ENCODE results near the gene SPC25. TPM values are rescaled to one million over a fixed set of nuclear protein-coding genes. Genes with fewer than 3 reads are reported as not detected.

The SPC25 gene
- total RNA-seq, 1 experiment from 2014 or later: 31.5 TPM

DNA sequence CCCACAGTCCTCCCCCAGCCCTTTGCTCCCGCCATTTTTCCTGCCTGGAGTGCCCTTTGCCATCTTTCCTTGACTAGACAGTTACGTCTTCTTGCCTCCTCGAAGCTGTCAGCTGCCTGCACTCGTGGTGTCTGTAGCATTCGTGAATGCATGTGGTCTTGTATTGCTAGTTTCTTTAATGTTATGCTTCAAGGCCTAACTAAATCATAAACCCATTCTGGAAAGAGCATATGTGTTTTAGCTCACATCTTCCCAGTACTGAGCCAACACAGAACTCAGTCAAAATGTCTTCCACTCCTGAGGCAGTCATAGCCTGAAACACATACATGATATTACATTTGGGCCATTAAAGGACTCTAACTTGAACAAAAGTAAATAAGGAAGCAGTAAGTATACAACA, 35.6 kb downstream of the SPC25 start:
- Histone ChIP-seq H3K9me3 (ENCODE audit: control insufficient read depth, low read depth, low read length) (no peaks in the 10 kb centered on the region), H3K18ac (ENCODE audit: insufficient read length, low read depth, low read length) (no peak overlapping the region), H2AFZ (ENCODE audit: low read length) (no peak overlapping the region), H2BK12ac (ENCODE audit: insufficient read length, low read depth, low read length) (no peak overlapping the region), H3K56ac (ENCODE audit: insufficient read length, low read depth, low read length) (no peak overlapping the region), H4K5ac (ENCODE audit: insufficient read length, low read depth, low read length) (peak overlapping the region; percentile 83), H2AK5ac (ENCODE audit: insufficient read length, low read length) (no peak overlapping the region), H3K4me2 (ENCODE audit: insufficient read depth, insufficient read length, low read length) (no peak overlapping the region), H3K79me2 (ENCODE audit: insufficient read depth, low read length) (no peaks in the 10 kb centered on the region), H3K9ac (ENCODE audit: extremely low read depth, insufficient read length, low read length) (no peak overlapping the region), H3K14ac (ENCODE audit: insufficient read depth, low read length) (no peak overlapping the region), H3K27me3 (ENCODE audit: insufficient read depth, low read length) (no peaks in the 10 kb centered on the region), H4K91ac (ENCODE audit: insufficient read length, low read depth, low read length) (no peak overlapping the region), H4K20me1 (ENCODE audit: control insufficient read depth, insufficient read depth, insufficient read length) (no peaks in the 10 kb centered on the region), H2BK120ac (ENCODE audit: low read depth, low read length, poor library complexity, severe bottlenecking) (no peak overlapping the region), H3K4ac (ENCODE audit: low read depth, low read length) (no peak overlapping the region), H2BK5ac (ENCODE audit: insufficient read length, low read length) (no peak overlapping the region), H3K27ac (ENCODE audit: insufficient read length, low read depth, low read length) (no peak overlapping the region), H4K8ac (replicated peaks; ENCODE audit: insufficient read length, low read depth, low read length) (peak overlapping the region; percentile 77), H2BK15ac (ENCODE audit: low read depth, low read length) (no peak overlapping the region), H2BK20ac (ENCODE audit: low read depth, low read length, poor library complexity, severe bottlenecking) (no peak overlapping the region), H3K4me1 (ENCODE audit: insufficient read depth, low read length) (no peaks in the 10 kb centered on the region), H3K23ac (ENCODE audit: insufficient read length, low read depth, low read length) (no peak overlapping the region), H3K79me1 (ENCODE audit: insufficient read depth, low read depth, low read length, poor library complexity, severe bottlenecking) (no peaks in the 10 kb centered on the region), H3K23me2 (ENCODE audit: insufficient read length, low read depth, low read length, poor library complexity, severe bottlenecking) (no peaks in the 10 kb centered on the region), H3T11ph (ENCODE audit: low read length) (no peak overlapping the region)
- TF ChIP-seq, protein P1, sequence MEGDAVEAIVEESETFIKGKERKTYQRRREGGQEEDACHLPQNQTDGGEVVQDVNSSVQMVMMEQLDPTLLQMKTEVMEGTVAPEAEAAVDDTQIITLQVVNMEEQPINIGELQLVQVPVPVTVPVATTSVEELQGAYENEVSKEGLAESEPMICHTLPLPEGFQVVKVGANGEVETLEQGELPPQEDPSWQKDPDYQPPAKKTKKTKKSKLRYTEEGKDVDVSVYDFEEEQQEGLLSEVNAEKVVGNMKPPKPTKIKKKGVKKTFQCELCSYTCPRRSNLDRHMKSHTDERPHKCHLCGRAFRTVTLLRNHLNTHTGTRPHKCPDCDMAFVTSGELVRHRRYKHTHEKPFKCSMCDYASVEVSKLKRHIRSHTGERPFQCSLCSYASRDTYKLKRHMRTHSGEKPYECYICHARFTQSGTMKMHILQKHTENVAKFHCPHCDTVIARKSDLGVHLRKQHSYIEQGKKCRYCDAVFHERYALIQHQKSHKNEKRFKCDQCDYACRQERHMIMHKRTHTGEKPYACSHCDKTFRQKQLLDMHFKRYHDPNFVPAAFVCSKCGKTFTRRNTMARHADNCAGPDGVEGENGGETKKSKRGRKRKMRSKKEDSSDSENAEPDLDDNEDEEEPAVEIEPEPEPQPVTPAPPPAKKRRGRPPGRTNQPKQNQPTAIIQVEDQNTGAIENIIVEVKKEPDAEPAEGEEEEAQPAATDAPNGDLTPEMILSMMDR (conservative IDR thresholded peaks at IDR 0.05): no peak
- DNase-seq: no peak
- Mint-ChIP-seq H3K4me1 (peaks cover 10 to 11% of the 10 kb centered on the region in 2 experiments; a peak in 2 of 4 replicates), H3K27me3 (ENCODE audit: low read depth) (no peaks in the 10 kb centered on the region), H3K9me3 (no peaks in the 10 kb centered on the region), H3K27ac (no peak overlapping the region), H3K4me3 (no peak overlapping the region), H3K36me3 (ENCODE audit: insufficient read depth in 1 of 3, low read depth in 3 of 3) (peaks cover 7 to 13% (median 11%) of the 10 kb centered on the region in 3 experiments; a peak in 6 of 7 replicates)
- no CpG with 5 or more reads among the region's 5 CpGs for WGBS (ENCODE audit: extremely low coverage, insufficient read length, low lambda C conversion rate)

All from H9 (cell line).